Retinal pigment epithelial cell (primary cell): ENCODE data around the gene MLNR.

Source experiments
- DNase-seq: peaks from one replicate; pipeline ENCODE4 v3.0.0-alpha.2; 2010; ENCODE audit warnings: low read depth
- H3K4me3 ChIP-seq: 2 replicates; pipeline ENCODE4 v1.5.1; 2011; ENCODE audit warnings: mild to moderate bottlenecking, low read length, control low read depth, moderate library complexity
- CTCF ChIP-seq: conservative IDR thresholded peaks from 2 replicates; pipeline ENCODE4 v1.5.1; 2011; ENCODE audit warnings: low read depth, low read length, control low read depth, inconsistent platforms

The MLNR gene

DNA sequence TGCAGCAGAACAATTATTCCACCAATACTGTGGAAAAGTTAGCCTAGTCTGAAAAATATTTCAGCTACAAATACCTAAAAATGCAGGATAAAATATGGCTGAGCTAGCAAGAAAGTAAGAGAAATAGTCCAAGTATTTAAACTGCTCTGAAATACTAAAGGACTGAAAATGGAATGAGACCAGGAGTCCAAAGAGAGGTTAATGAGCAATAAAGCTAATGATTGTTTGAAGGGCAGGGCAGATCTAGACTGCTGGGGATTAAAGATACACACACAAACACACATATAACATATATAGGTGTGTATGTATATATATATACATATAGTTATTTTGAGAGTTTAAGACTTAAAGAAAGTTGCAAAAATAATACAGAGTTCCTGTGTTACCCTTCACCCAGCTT lies 25.0 kb downstream of the MLNR start:
- TF ChIP-seq CTCF, result no peak
- no peak overlapping the region for H3K4me3 ChIP-seq
- DNase-seq, result no peak

- DNase-seq, result no peak
- TF ChIP-seq CTCF, result no peak
- peak overlapping the region; percentile 99 for H3K4me3 ChIP-seq
Measured at GRCh38 chr13:49246850-49247642, 26.9 kb downstream of the MLNR start.

DNA sequence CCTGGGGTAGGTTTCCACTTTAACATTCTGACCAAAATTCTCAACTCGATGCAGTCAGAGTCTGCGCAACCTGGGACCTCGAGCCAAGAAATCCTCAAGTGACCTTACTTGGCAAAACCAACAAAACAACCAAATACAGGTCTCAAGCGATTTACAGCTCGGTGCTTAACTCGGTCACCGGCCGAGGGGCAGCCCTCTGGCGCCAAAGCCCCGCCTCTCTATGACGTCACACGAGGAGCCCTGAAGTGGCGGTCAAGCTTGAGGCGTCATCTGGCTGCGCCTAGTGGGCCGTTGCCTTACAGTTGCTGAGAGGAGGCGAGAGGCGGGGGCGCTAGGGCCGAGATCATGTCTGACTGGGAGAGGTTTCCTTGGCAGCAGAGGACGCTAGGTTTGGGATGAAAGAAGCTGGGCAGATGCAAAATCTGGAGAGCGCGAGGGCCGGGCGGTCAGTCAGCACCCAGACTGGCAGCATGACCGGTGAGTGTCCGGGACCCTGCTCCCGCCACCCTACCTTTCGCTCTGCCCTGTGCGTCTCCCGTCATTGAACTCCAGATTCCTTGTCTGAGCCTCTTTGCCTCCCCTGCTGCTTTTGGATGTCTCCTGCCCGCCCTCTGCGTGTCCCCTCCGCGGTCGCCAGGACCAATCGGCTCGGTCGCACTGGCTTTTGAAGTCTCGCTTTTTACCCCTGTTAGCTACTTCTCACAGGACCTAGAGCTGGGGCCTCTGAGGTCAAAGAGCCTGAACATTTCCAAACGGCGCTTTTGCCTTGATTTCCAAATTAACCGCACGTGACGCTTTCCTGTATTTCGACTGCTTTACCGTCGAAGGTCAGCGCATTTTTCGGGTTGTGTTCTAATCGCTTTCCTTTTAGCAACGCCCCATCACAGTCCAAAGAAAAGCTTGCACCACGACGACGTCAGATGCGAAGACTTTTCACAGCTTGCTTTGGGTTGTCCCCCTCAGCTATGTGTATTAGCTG lies 27.8 kb downstream of the MLNR start, which contains the start of gene CDADC1:
Gene CDADC1 (plus strand): TSS at position 283 of the 979 bp plus-strand sequence. CDS start 113 bp downstream, at position 396.
- peak within 1 kb of the TSS; percentile 99 for H3K4me3 ChIP-seq
- TF ChIP-seq CTCF, result no peak
- DNase-seq, result peak; percentile 83

GRCh38 chr13:49248622-49249002 lies 28.5 kb downstream of the MLNR start:
- no peak for DNase-seq
- H3K4me3 ChIP-seq, result peak overlapping the region; percentile 99
- peak; percentile 41 for TF ChIP-seq CTCF

DNA sequence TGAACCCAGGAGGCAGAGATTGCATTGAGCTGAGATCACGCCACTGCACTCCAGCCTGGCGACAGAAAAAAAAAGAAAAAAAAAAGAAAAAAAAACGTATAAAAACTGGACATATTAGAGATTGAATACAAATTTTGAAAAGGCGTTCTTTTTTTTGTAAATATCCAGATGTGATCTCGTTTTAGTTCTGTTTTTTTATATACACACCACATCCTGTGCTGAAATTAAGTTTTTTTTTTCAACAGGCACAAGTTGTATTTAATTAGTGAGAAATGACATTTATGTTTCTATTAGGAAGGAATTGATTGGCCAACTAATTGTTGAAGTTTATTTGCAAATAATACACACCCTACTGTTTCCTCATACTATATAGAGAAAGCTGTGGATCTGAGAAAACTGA lies 31.2 kb downstream of the MLNR start:
- TF ChIP-seq CTCF, result no peak
- no peak for DNase-seq
- H3K4me3 ChIP-seq, result no peak overlapping the region

DNA sequence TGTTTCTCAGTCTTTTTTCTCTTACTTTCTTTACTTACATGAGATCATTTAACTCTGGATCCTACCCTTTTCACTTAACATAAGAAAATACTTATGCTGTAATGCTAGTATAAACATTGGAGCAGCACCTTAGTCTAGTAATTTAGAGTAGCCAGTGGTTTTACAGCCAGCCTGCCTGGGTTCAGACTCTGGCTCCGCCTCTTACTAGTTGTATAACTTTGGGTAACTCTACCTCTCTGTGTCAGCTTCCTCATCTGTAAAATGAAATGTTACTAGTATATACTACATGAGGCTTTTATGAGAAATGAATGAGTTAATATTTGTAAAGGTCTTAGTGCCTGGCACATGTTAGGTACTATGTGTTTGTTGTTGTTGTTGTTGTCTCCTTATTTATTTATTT lies 33.2 kb downstream of the MLNR start:
- TF ChIP-seq CTCF, result no peak
- no peak for DNase-seq
- no peak overlapping the region for H3K4me3 ChIP-seq
